RWPE2 (cell line): ENCODE results near the gene DNAJB2.
A peak's percentile ranks its signal among the peaks of the same experiment; 100 is the strongest.
"Not testable (repeated sequence)": the region's sequence is repeated elsewhere in the genome, so short reads cannot be mapped to it uniquely, and the experiment has no call there.

Experiments
- ATAC-seq: fragments of 200-7000 bp; cut with Tn5 transposase; 3 replicates; pipeline ENCODE4 v1.9.1; 2021; ENCODE audit warnings: low read depth
- DNase-seq: peaks from one replicate; pipeline ENCODE4 v3.0.0-alpha.2; 2020; ENCODE audit warnings: low spot score
- H3K27ac ChIP-seq: fragments of 450-650 bp; 2 replicates; pipeline ENCODE4 v1.5.1; 2017; ENCODE audit warnings: mild to moderate bottlenecking; ENCODE audit not compliant: poor library complexity, severe bottlenecking
- H3K27me3 ChIP-seq: fragments of 250-450 bp; sonication (Bioruptor Pico); 2 replicates; pipeline ENCODE4 v1.5.1; 2021; ENCODE audit warnings: mild to moderate bottlenecking, moderate library complexity; ENCODE audit not compliant: insufficient read depth, poor library complexity, severe bottlenecking
- H3K36me3 ChIP-seq: fragments of 250-450 bp; sonication (Bioruptor Pico); 2 replicates; pipeline ENCODE4 v1.5.1; 2020; ENCODE audit warnings: low read depth, mild to moderate bottlenecking, moderate library complexity
- H3K4me1 ChIP-seq: fragments of 250-450 bp; sonication (Bioruptor Pico); 2 replicates; pipeline ENCODE4 v1.5.1; 2021; ENCODE audit warnings: mild to moderate bottlenecking, moderate library complexity; ENCODE audit not compliant: insufficient read depth, poor library complexity, severe bottlenecking
- H3K4me3 ChIP-seq: fragments of 250-450 bp; sonication (Bioruptor Pico); 2 replicates; pipeline ENCODE4 v1.5.1; 2021; ENCODE audit warnings: mild to moderate bottlenecking, moderate library complexity; ENCODE audit not compliant: severe bottlenecking
- H3K9me3 ChIP-seq: fragments of 250-450 bp; sonication (Bioruptor Pico); 2 replicates; pipeline ENCODE4 v1.5.1; 2021; ENCODE audit warnings: mild to moderate bottlenecking, moderate library complexity; ENCODE audit not compliant: severe bottlenecking
- CTCF ChIP-seq: fragments of 450-650 bp; IDR thresholded peaks from one replicate; pipeline ENCODE4 v1.5.1; 2017; ENCODE audit warnings: mild to moderate bottlenecking, moderate library complexity; ENCODE audit not compliant: poor library complexity, severe bottlenecking

Gene DNAJB2

GRCh38 chr2:219306047-219306446, 26.9 kb downstream of the DNAJB2 start:
- Histone ChIP-seq H3K9me3 (no peaks in the 10 kb centered on the region), H3K36me3 (no peaks in the 10 kb centered on the region), H3K27me3 (peaks cover 20% of the 10 kb centered on the region), H3K27ac (no peak overlapping the region), H3K4me3 (no peak overlapping the region), H3K4me1 (no peaks in the 10 kb centered on the region)
- ATAC-seq, result no peak
- no peak for DNase-seq
- no peak for TF ChIP-seq CTCF

- H3K27me3 ChIP-seq, result peaks cover 20% of the 10 kb centered on the region
- no peaks in the 10 kb centered on the region for H3K9me3 ChIP-seq
- H3K4me1 ChIP-seq, result no peaks in the 10 kb centered on the region
- peak; percentile 90 for ATAC-seq
- no peak overlapping the region for H3K27ac ChIP-seq
- DNase-seq, result peak; percentile 73
- H3K36me3 ChIP-seq, result no peaks in the 10 kb centered on the region
- no peak for TF ChIP-seq CTCF
- H3K4me3 ChIP-seq, result peak overlapping the region; percentile 14
Observed at GRCh38 chr2:219308142-219309101, 29.3 kb downstream of the DNAJB2 start.

GRCh38 chr2:219309278-219309677, 30.1 kb downstream of the DNAJB2 start, which contains the start of gene PTPRN:
Gene PTPRN (minus strand): TSS chr2:219309401. CDS start chr2:219309332, 69 bp downstream.
- H3K9me3 ChIP-seq, result no peaks in the 10 kb centered on the region
- DNase-seq (no peak), ATAC-seq (no peak)
- no peaks in the 10 kb centered on the region for H3K4me1 ChIP-seq
- no peak for TF ChIP-seq CTCF
- H3K27me3 ChIP-seq, result peaks cover 20% of the 10 kb centered on the region
- no peak within 1 kb of the TSS for H3K27ac ChIP-seq
- peak within 1 kb of the TSS; percentile 14 for H3K4me3 ChIP-seq
- H3K36me3 ChIP-seq, result no peaks in the 10 kb centered on the region

GRCh38 chr2:219312683-219313263, 33.6 kb downstream of the DNAJB2 start:
- not testable (repeated sequence) for H3K4me3 ChIP-seq, H3K27ac ChIP-seq, ATAC-seq, H3K4me1 ChIP-seq, DNase-seq, H3K9me3 ChIP-seq, H3K36me3 ChIP-seq
- H3K27me3 ChIP-seq, result peaks cover 20% of the 10 kb centered on the region

- Histone ChIP-seq H3K36me3 (no peaks in the 10 kb centered on the region), H3K4me1 (no peaks in the 10 kb centered on the region), H3K4me3 (no peak overlapping the region), H3K9me3 (no peaks in the 10 kb centered on the region), H3K27ac (no peak overlapping the region), H3K27me3 (peaks cover 4% of the 10 kb centered on the region)
- no peak for ATAC-seq
- no peak for TF ChIP-seq CTCF
- no peak for DNase-seq
Observed at GRCh38 chr2:219314804-219315468, 35.8 kb downstream of the DNAJB2 start.
